ENCODE measurements around the gene TTLL11.
"Not testable (repeated sequence)": the region's sequence is repeated elsewhere in the genome, so short reads cannot be mapped to it uniquely, and the experiment has no call there.

Gene TTLL11

DNA sequence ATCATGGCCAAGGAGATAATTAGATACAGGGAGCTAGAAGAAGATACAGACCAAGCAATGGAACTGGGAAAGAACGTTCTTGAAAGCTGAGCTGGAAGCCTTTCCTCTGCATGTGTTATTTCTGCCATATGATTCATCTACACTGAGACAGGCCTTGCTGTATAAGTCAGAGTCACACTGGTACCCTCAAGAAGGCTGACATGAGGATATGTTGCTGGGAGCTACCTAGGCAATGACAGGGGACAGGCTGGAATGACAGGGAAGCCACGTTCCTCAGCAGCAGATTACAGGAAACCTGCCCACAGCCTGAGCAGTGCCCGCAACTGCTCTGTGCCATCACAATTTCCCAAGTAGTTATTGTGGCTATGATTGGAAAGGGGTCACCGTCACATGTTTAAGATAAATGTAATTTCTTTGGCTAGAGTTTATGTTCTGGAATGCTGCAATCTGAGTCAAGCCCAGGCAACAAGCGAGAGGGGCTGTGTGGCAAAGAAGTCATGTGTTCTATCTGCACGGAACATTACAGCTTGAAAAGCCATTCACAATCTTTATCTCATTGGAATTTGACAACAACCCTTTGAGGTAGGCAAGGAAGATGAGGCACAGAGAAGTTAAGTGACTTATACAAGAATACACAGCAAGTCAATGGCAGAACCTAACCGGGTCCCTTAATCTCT, 108.2 kb downstream of the TTLL11 start:
- TF ChIP-seq GLIS3 (CRISPR knock-in tag; IDR thresholded peaks at IDR 0.05) (no peak), ESRRG (CRISPR knock-in tag; IDR thresholded peaks at IDR 0.05) (no peak), ISL1 (CRISPR knock-in tag; IDR thresholded peaks at IDR 0.05) (no peak), SNAI2 (CRISPR knock-in tag; IDR thresholded peaks at IDR 0.05) (no peak), TCF4 (CRISPR knock-in tag; IDR thresholded peaks at IDR 0.05; ENCODE audit: borderline replicate concordance) (no peak), ZC3H10 (CRISPR knock-in tag; IDR thresholded peaks at IDR 0.05) (no peak), ZNF8 (CRISPR knock-in tag; IDR thresholded peaks at IDR 0.05) (no peak), CSDC2 (CRISPR knock-in tag; IDR thresholded peaks at IDR 0.05) (no peak)
- TF ChIP-seq, protein P1, sequence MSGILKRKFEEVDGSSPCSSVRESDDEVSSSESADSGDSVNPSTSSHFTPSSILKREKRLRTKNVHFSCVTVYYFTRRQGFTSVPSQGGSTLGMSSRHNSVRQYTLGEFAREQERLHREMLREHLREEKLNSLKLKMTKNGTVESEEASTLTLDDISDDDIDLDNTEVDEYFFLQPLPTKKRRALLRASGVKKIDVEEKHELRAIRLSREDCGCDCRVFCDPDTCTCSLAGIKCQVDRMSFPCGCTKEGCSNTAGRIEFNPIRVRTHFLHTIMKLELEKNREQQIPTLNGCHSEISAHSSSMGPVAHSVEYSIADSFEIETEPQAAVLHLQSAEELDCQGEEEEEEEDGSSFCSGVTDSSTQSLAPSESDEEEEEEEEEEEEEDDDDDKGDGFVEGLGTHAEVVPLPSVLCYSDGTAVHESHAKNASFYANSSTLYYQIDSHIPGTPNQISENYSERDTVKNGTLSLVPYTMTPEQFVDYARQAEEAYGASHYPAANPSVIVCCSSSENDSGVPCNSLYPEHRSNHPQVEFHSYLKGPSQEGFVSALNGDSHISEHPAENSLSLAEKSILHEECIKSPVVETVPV (CRISPR knock-in tag; IDR thresholded peaks at IDR 0.05): no peak
- ATAC-seq: peak; percentile 84

- no peak for TF ChIP-seq BACH2 (CRISPR knock-in tag; IDR thresholded peaks at IDR 0.05; ENCODE audit: borderline replicate concordance)
- no peak for TF ChIP-seq ZC3H10 (CRISPR knock-in tag; IDR thresholded peaks at IDR 0.05)
- no peak for TF ChIP-seq OSR1 (CRISPR knock-in tag; IDR thresholded peaks at IDR 0.05)
- TF ChIP-seq SNAI2 (CRISPR knock-in tag; IDR thresholded peaks at IDR 0.05): no peak
- TF ChIP-seq, protein P1 (CRISPR knock-in tag; IDR thresholded peaks at IDR 0.05): no peak
- no peak for TF ChIP-seq ARNTL (CRISPR knock-in tag; IDR thresholded peaks at IDR 0.05; ENCODE audit: borderline replicate concordance, low read depth)
- no peak for TF ChIP-seq RARB (CRISPR knock-in tag; IDR thresholded peaks at IDR 0.05)
- no peak for TF ChIP-seq PPARA (CRISPR knock-in tag; IDR thresholded peaks at IDR 0.05; ENCODE audit: borderline replicate concordance)
- TF ChIP-seq CSDC2 (CRISPR knock-in tag; IDR thresholded peaks at IDR 0.05): no peak
- ATAC-seq: no peak
Measured at GRCh38 chr9:121983736-121984135, 109.4 kb downstream of the TTLL11 start.

GRCh38 chr9:121981118-121981883, 111.8 kb downstream of the TTLL11 start:
- TF ChIP-seq, protein P2, sequence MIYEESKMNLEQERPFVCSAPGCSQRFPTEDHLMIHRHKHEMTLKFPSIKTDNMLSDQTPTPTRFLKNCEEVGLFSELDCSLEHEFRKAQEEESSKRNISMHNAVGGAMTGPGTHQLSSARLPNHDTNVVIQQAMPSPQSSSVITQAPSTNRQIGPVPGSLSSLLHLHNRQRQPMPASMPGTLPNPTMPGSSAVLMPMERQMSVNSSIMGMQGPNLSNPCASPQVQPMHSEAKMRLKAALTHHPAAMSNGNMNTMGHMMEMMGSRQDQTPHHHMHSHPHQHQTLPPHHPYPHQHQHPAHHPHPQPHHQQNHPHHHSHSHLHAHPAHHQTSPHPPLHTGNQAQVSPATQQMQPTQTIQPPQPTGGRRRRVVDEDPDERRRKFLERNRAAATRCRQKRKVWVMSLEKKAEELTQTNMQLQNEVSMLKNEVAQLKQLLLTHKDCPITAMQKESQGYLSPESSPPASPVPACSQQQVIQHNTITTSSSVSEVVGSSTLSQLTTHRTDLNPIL (CRISPR knock-in tag; IDR thresholded peaks at IDR 0.05; ENCODE audit: low read depth): no peak
- peak; percentile 92 for TF ChIP-seq ZFP30 (CRISPR knock-in tag; IDR thresholded peaks at IDR 0.05)
- ATAC-seq: no peak

GRCh38 chr9:121980665-121981064, 112.4 kb downstream of the TTLL11 start:
- ATAC-seq: not testable (repeated sequence)

GRCh38 chr9:121979736-121980135, 113.4 kb downstream of the TTLL11 start:
- no peak for ATAC-seq
- TF ChIP-seq CSDC2 (CRISPR knock-in tag; IDR thresholded peaks at IDR 0.05) (no peak), OSR1 (CRISPR knock-in tag; IDR thresholded peaks at IDR 0.05) (no peak), SNAI2 (CRISPR knock-in tag; IDR thresholded peaks at IDR 0.05) (no peak), TOX (CRISPR knock-in tag; IDR thresholded peaks at IDR 0.05; ENCODE audit: borderline replicate concordance) (no peak), ARNTL (CRISPR knock-in tag; IDR thresholded peaks at IDR 0.05; ENCODE audit: borderline replicate concordance, low read depth) (no peak), PATZ1 (CRISPR knock-in tag; IDR thresholded peaks at IDR 0.05; ENCODE audit: borderline replicate concordance) (no peak), ZFP3 (CRISPR knock-in tag; IDR thresholded peaks at IDR 0.05) (no peak), POU6F1 (CRISPR knock-in tag; IDR thresholded peaks at IDR 0.05; ENCODE audit: borderline replicate concordance, low read depth) (no peak), ZNF70 (CRISPR knock-in tag; IDR thresholded peaks at IDR 0.05) (no peak), TCF4 (CRISPR knock-in tag; IDR thresholded peaks at IDR 0.05; ENCODE audit: borderline replicate concordance) (no peak), GLIS3 (CRISPR knock-in tag; IDR thresholded peaks at IDR 0.05) (no peak), PPARA (CRISPR knock-in tag; IDR thresholded peaks at IDR 0.05; ENCODE audit: borderline replicate concordance) (no peak), RARB (CRISPR knock-in tag; IDR thresholded peaks at IDR 0.05) (no peak)

All from SK-N-SH treated with all-trans-retinoic acid at 6 μM for 48 hours (cell line).